Upper lobe of right lung (tissue), 1 donor: ENCODE measurements around the gene EN1. TPM values are rescaled to one million over a fixed set of nuclear protein-coding genes. Genes with fewer than 3 reads are reported as not detected.

Experiments
- ATAC-seq: fragments of 200-7000 bp; cut with Tn5 transposase; one replicate; pipeline ENCODE4 v1.9.1; 2020; ENCODE audit warnings: mild to moderate bottlenecking, moderate library complexity
- DNase-seq: peaks from one replicate; pipeline ENCODE4 v3.0.0-alpha.2; 2020
- H3K27ac ChIP-seq: fragments of 200-600 bp; one replicate; pipeline ENCODE4 v1.8.0; 2022
- H3K27me3 ChIP-seq: fragments of 200-600 bp; one replicate; pipeline ENCODE4 v1.8.0; 2022; ENCODE audit warnings: mild to moderate bottlenecking
- H3K36me3 ChIP-seq: fragments of 200-600 bp; one replicate; pipeline ENCODE4 v1.8.0; 2022
- H3K4me1 ChIP-seq: fragments of 200-600 bp; one replicate; pipeline ENCODE4 v1.8.0; 2022
- H3K4me3 ChIP-seq: fragments of 200-600 bp; one replicate; pipeline ENCODE4 v1.8.0; 2022; ENCODE audit warnings: mild to moderate bottlenecking
- H3K9me3 ChIP-seq: fragments of 200-600 bp; one replicate; pipeline ENCODE4 v1.8.0; 2022
- CTCF ChIP-seq: fragments of 200-600 bp; IDR thresholded peaks from one replicate; pipeline ENCODE4 v1.8.0; 2022; ENCODE audit warnings: antibody characterized with exemption
- intact Hi-C: fragments of 100-400 bp; cut with DNase I; formaldehyde crosslinking; loops from one replicate; pipeline ENCODE4 v1.11.0; 2022
- total RNA-seq: library from RNA; stranded (reverse); fragmentation: NEBNext Ultra II Directional; extraction: Animal tissue kit (Norgen Biotek cat#: 25700); gene quantifications from one replicate; pipeline ENCODE4 v1.2.1, GENCODE V29; 2021
- donor health status: DM: no; HTN: yes; CAD: no; lungs with severe emphysema.

The EN1 gene
- total RNA-seq, 1 donor from 2014 or later: not detected

- Histone ChIP-seq H3K27me3 (peaks cover 98% of the 10 kb centered on the region), H3K4me1 (peaks cover 20% of the 10 kb centered on the region), H3K27ac (no peak overlapping the region), H3K36me3 (no peaks in the 10 kb centered on the region), H3K9me3 (no peaks in the 10 kb centered on the region), H3K4me3 (peak overlapping the region; percentile 23)
- ATAC-seq (peak; percentile 93), DNase-seq (peak; percentile 89)
- intact Hi-C loops: loop anchor here (10.0 kb wide), 1 partner anchor 631 kb away; no protein-coding TSS in a partner anchor
- TF ChIP-seq CTCF: peak; percentile 97
These were observed 8.2 kb upstream of the EN1 start for GRCh38 chr2:118855451-118856279.

- Histone ChIP-seq H3K36me3 (no peaks in the 10 kb centered on the region), H3K27me3 (peaks cover 99% of the 10 kb centered on the region), H3K4me1 (peaks cover 20% of the 10 kb centered on the region), H3K4me3 (peak overlapping the region; percentile 23), H3K9me3 (no peaks in the 10 kb centered on the region), H3K27ac (no peak overlapping the region)
- DNase-seq (no peak), ATAC-seq (no peak)
- intact Hi-C loops: loop anchor here (10.0 kb wide), 1 partner anchor 630 kb away; no protein-coding TSS in a partner anchor
- TF ChIP-seq CTCF: no peak
These were observed 7.3 kb upstream of the EN1 start for GRCh38 chr2:118854507-118855345.

- Histone ChIP-seq H3K4me1 (peaks cover 20% of the 10 kb centered on the region), H3K27me3 (peaks cover 99% of the 10 kb centered on the region), H3K27ac (no peak overlapping the region), H3K9me3 (no peaks in the 10 kb centered on the region), H3K4me3 (no peak overlapping the region), H3K36me3 (no peaks in the 10 kb centered on the region)
- no peak for TF ChIP-seq CTCF
- DNase-seq: no peak
- ATAC-seq: no peak
- intact Hi-C loops: loop anchor here (10.0 kb wide), 1 partner anchor 629 kb away; no protein-coding TSS in a partner anchor
These were observed 6.3 kb upstream of the EN1 start for GRCh38 chr2:118853651-118854291.

- peaks cover 20% of the 10 kb centered on the region for H3K4me1 ChIP-seq
- H3K9me3 ChIP-seq: no peaks in the 10 kb centered on the region
- H3K27me3 ChIP-seq: peaks cover 99% of the 10 kb centered on the region
- ATAC-seq: no peak
- no peak overlapping the region for H3K27ac ChIP-seq
- no peaks in the 10 kb centered on the region for H3K36me3 ChIP-seq
- no peak for TF ChIP-seq CTCF
- H3K4me3 ChIP-seq: no peak overlapping the region
- DNase-seq: no peak
- intact Hi-C loops: loop anchor here (10.0 kb wide), 1 partner anchor 628 kb away; no protein-coding TSS in a partner anchor
These were observed 5.7 kb upstream of the EN1 start for GRCh38 chr2:118853129-118853640.

GRCh38 chr2:118852605-118853128 is 5.2 kb upstream of the EN1 start:
- intact Hi-C loops: loop anchor here (10.0 kb wide), 1 partner anchor 628 kb away; no protein-coding TSS in a partner anchor
- no peak for ATAC-seq
- H3K4me1 ChIP-seq: peaks cover 21% of the 10 kb centered on the region

More at GRCh38 chr2:118852605-118853128, 5.2 kb upstream of the EN1 start:
- Histone ChIP-seq H3K27me3 (peaks cover 99% of the 10 kb centered on the region), H3K36me3 (no peaks in the 10 kb centered on the region), H3K9me3 (no peaks in the 10 kb centered on the region), H3K27ac (no peak overlapping the region), H3K4me3 (no peak overlapping the region)
- TF ChIP-seq CTCF: no peak
- DNase-seq: no peak
